GM19035 (cell line): ENCODE results near the gene S1PR5.
"Not testable (repeated sequence)": the region's sequence is repeated elsewhere in the genome, so short reads cannot be mapped to it uniquely, and the experiment has no call there.

Source experiments
- ATAC-seq: cut with Tn5 transposase; IDR thresholded peaks from one replicate; pipeline ENCODE4 v1.9.1; 2021; ENCODE audit not compliant: unreplicated experiment

S1PR5 gene, protein sequence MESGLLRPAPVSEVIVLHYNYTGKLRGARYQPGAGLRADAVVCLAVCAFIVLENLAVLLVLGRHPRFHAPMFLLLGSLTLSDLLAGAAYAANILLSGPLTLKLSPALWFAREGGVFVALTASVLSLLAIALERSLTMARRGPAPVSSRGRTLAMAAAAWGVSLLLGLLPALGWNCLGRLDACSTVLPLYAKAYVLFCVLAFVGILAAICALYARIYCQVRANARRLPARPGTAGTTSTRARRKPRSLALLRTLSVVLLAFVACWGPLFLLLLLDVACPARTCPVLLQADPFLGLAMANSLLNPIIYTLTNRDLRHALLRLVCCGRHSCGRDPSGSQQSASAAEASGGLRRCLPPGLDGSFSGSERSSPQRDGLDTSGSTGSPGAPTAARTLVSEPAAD

DNA sequence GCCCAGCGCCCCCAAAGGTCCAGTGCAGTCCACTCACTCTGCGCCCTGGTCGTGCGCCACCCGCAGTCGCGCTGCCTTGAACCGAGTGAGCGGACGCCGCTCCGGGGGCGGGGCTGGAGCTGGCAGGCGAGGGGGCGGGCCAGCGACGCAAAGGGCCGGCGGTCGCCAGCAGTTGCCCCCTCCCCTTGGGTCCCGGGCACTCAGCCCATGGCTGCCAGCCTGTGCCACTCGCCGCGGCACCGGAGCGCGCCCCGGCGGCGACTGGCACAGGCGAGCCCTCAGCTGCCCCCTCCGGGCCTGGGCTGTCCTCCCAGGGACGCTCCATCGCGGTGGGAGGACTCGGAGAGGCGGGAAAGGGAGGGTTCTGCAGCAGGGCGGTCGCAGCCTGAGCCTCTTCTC, at the start of gene S1PR5:
TSS of gene S1PR5 (minus strand) at position 87 of the 399 bp plus-strand sequence. CDS start 2,436 bp downstream, outside the sequence.
- ATAC-seq, result no peak

GRCh38 chr19:10566658-10567410, 49.6 kb upstream of the S1PR5 start:
- ATAC-seq, result no peak

GRCh38 chr19:10566408-10566657, 49.1 kb upstream of the S1PR5 start:
- no peak for ATAC-seq

DNA sequence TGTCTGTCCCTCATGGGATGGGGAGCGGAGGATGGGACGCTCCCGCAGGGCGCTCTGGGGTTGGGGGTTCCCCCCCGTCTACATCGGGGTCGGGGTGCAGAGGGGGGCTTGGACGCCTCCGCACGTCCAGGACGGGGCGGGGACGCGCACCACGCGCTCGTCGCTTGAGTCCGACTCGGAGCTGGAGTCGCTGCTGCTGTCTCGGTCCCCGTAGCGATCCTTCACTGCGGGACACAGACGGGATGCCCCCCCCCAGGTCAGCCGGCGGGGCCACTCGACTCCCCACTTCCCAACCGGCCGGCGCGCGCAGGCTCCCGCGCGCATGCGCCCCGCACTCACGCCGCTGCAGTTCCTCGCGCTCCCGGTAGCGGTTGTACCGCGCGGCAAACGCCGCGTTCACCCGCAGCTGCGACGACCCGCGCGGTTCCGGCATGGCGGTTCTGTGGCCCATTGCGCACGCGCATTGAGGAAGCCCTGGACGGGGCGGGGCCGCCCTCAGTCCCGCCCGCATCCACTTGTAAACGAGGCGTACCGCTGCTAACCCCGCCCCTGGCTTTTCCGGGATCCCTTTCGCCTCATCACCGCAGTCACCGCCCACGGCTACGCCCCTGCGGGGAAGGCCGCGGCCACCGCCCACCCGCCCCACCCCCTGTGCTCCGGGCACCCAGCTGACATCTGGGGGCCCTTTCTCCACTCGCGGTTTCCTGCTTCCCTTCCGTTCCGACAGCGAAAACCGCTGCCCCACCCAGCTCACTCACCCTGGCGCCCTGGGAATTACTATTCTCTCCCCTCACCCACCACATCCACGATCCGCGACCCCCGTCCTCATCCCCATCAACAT, 48.5 kb upstream of the S1PR5 start, which contains the start of gene KRI1:
TSS of gene KRI1 (minus strand) at position 444 of the 841 bp plus-strand sequence. CDS start at position 433, 11 bp downstream.
- ATAC-seq, result peak; percentile 48

DNA sequence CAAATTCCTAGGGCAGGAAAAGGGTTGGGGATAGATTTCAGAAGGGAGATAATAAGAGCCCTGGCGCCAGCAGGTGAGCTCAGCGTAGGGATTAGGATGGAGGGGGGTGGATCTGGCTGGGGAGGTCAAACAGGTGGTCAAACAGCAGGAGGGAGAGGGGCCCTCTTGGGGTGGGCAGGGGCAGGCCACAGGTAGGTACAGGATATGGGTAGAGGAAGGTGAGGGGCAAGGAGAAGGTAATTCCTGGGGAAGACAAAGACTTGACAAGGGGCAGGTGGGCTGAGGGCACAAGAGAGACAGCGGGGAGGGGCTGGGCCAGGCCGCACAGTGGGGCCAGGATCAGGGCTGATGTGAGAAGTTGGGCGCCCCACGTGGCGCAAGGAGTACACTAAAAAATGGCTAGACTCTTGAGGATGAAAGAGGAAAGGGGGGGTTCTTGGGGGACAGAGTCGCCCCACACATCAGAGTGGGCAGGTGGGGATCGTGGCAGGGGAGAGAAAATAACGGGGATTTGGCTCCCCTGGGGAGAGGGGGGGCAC, 47.9 kb upstream of the S1PR5 start:
- ATAC-seq, result no peak

- no peak for ATAC-seq
Observed at GRCh38 chr19:10562609-10563008, 45.4 kb upstream of the S1PR5 start.

GRCh38 chr19:10560154-10560553, 42.9 kb upstream of the S1PR5 start:
- ATAC-seq, result no peak

GRCh38 chr19:10557603-10558197, 40.5 kb upstream of the S1PR5 start:
- no peak for ATAC-seq

DNA sequence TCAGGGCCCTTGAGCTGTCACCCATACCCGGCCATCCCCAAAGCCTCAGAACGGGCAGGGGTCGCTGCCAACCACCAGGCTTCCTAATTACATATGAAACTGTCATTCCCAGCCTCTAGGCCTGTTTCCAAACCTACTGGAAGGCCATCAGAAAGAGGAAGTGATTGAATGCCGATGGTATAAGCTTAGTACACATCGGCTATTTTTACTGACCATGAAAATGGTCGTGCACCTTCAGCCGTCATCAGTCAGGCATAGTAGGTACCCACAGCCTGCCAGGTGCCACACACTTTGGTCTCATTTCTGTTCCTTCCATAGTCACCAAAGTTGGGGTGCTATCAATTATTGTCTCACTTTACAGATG, 38.3 kb upstream of the S1PR5 start:
- ATAC-seq, result no peak

GRCh38 chr19:10554760-10555609, 37.7 kb upstream of the S1PR5 start:
- ATAC-seq, result no peak

DNA sequence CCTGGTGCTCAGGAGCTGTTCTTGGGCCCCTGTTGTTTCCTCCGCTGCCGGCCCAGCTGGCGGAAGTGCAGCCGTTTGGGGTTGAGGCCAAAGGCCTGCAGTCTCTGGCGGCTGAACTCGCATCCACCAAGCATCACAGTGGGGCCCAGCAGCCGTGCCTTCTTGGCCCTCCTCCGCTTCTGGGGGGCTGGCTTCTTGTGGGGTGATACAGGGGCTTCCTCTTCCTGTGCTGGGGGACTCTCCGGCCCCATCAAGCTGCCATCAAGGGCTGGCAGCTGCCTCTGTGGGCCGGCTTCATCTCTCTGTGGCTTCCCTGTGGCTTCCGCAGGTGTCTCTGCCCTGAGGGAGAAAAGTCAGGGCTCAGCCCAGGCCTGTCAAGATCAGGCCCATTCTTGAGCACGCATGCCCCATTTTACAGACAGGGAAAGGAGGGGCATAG, 36.7 kb upstream of the S1PR5 start:
- no peak for ATAC-seq

GRCh38 chr19:10553087-10553667, 35.9 kb upstream of the S1PR5 start:
- no peak for ATAC-seq

DNA sequence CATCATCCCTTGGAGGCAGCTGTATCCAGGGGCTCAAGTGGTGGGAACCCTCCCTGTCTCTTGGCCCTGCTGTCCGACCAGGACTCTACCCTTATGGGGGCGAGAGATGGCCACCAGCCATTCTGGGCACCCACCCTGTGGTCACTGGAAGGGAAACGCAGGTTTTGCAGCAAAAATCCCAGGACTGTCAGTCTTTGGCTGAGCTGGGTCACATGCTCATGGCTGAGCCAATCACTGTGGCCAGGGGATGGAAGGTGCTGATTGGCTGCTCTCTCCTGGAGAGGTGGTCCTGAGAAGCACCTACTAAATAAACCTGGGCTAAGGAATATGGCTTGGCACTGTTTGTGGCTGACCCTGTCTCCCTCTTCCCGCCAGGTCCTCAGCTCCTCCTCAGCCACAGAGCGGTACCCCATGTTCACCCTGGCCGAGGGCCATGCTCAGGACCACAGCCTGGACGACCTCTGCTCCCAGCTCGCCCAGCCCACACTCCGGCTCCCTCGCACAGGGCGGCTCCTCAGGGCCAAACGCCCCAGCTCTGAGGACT, 35.3 kb upstream of the S1PR5 start:
- ATAC-seq, result no peak

DNA sequence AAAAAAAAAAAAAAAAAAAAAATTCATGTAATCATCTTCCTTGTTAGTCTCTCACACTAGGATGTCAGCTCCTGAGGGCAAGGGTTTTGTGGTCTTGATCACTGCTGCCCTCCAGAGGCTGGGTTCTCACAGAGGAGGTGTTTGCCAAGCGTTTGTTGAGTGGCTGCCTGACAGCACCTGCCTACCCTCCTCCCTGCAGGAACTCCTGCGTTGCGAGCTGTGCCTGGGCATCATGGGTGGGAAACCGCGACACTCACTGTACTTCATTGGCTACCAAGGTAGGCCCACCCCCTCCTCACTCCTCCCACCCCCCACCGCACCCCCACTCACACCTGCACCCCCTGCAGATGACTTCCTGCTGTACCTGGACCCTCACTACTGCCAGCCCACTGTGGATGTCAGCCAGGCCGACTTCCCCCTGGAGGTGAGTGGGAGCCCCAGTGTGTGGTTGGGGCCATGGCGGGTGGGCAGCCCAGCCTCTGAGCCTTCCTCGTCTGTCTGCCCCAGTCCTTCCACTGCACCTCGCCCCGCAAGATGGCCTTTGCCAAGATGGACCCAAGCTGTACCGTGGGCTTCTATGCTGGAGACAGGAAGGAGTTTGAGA, 34.6 kb upstream of the S1PR5 start:
- no peak for ATAC-seq

DNA sequence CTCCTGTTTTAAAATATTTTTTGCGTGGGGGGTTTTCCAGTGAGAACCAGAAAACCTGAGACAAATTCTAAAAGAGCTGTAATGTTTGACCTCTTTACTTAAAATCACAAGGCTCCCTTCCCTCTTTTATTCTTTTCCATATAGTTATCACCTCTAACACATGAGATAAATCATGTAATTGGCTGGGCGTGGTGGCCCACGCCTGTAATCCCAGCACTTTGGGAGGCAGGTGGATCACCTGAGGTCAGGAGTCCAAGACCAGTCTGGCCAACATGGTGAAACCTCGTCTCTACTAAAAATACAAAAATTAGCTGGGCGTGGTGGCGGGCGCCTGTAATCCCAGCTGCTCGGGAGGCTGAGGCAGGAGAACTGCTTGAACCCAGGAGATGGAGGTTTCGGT, 33.8 kb upstream of the S1PR5 start:
- not testable (repeated sequence) for ATAC-seq

DNA sequence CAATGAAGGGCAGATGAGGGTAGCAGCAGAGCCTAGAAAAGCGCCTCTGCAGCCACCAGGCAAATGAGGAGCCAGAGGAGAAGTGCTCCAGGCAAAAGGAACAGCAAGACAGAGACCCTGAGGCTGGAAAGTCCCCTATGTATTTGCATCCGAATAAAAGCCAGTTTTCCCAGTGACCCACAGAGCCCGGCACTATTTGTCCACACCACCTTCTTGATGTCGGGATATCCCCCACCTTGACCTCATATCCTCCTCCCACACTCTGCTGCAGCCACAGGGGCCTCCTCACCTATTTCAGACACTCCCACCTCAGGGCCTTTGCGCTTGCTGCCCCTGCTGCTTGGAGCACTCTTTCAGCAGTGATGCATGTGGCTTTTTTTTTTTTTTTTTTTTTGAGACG, 33.1 kb upstream of the S1PR5 start:
- no peak for ATAC-seq

DNA sequence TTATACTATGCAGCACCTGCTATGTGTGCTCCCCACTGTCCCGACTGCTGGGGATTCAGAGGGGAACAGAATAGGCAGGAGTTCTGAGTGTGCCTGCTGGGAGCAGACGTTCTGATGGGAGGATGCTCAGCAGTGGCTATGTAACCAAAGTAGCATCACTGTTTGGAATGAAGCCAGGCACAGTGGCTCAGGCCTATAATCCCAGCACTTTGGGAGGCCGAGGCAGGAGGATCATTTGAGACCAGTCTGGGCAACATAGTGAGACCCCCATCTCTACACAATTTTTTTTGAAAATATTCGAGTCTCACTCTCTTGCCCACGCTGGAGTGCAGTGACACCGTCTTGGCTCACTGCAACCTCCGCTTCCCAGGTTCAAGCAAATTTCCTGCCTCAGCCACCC, 32.5 kb upstream of the S1PR5 start:
- ATAC-seq, result no peak

- no peak for ATAC-seq
Observed at GRCh38 chr19:10548746-10549276, 31.6 kb upstream of the S1PR5 start.

GRCh38 chr19:10546817-10547216, 29.6 kb upstream of the S1PR5 start:
- ATAC-seq, result no peak
